ENCODE measurements around the gene ZNF98.

GRCh38 chr19:22446605-22447004 is 24.5 kb upstream of the ZNF98 start:
- TF ChIP-seq CTCF (IDR thresholded peaks at IDR 0.05): no peak
- no peak for TF ChIP-seq POLR2A (IDR thresholded peaks at IDR 0.05)

Data from adrenal gland (tissue), 5 donors.